HepG2 (cell line): Measurements from ENCODE around the gene KCTD5. TPM values are rescaled to one million over a fixed set of nuclear protein-coding genes. Genes with fewer than 3 reads are reported as not detected.

ENCODE experiments used
- ATAC-seq: fragments of 200-7000 bp; cut with Tn5 transposase; 3 replicates; pipeline ENCODE4 v1.9.1; 2020; ENCODE audit warnings: mild to moderate bottlenecking, moderate library complexity
- BruUV-seq: library from RNA; stranded (reverse); fragments of 400-500 nt; replicated peaks from 2 replicates; lab custom pipeline; 2021; lab: Mats Ljungman, UMichigan
- CTCF ChIA-PET: fragments of 300-600 bp; formaldehyde crosslinking; extraction: SDS; loops from one replicate; lab custom pipeline; 2021; ENCODE audit warnings: low total read pairs, inconsistent platforms, low intra/inter-chr PET ratio; lab: Yijun Ruan, JAX
- POLR2A ChIA-PET: fragments of 350-600 bp; sonication (Branson Sonifier 250); formaldehyde crosslinking; loops from one replicate; lab custom pipeline; 2020; ENCODE audit warnings: antibody characterized with exemption, inconsistent platforms; lab: Yijun Ruan, JAX
- DNase-seq: peaks from one replicate; pipeline ENCODE4 v3.0.0-alpha.2; 2015; ENCODE audit warnings: low spot score
- FAIRE-seq: peaks from 3 replicates; lab custom pipeline; 2011; peaks lifted over from hg19 to GRCh38; lab: Jason Lieb, UNC
- H2AFZ ChIP-seq: one replicate; pipeline ENCODE4 v1.6.1; 2011; ENCODE audit warnings: low read length, inconsistent platforms
- H3K27ac ChIP-seq: fragments of 300-600 bp; 3 replicates; pipeline ENCODE4 v1.8.0; 2011; ENCODE audit warnings: mixed run types, mild to moderate bottlenecking, mixed read lengths, low read length, inconsistent platforms; ENCODE audit not compliant: insufficient read depth; ENCODE audit errors: extremely low read length
- H3K27me3 ChIP-seq, 2 experiments: fragments of 200-600 bp in 1 of 2; 2 replicates in 1 of 2; 3 replicates in 1 of 2; pipeline versions ENCODE4 v1.6.0 to v1.8.0; 2011; ENCODE audit warnings: low read length in 2 of 2, mild to moderate bottlenecking in 2 of 2, moderate library complexity in 2 of 2, inconsistent platforms in 1 of 2; ENCODE audit not compliant: insufficient read depth in 2 of 2, control insufficient read depth in 1 of 2
- H3K36me3 ChIP-seq, 2 experiments: fragments of 200-600 bp in 1 of 2; replicated peaks in 1 of 2; 2 replicates in 1 of 2; 3 replicates in 1 of 2; pipeline versions ENCODE4 v1.5.1 to v1.8.0; 2011; ENCODE audit warnings: low read length in 2 of 2, inconsistent platforms in 1 of 2; ENCODE audit not compliant: insufficient read depth in 2 of 2, control insufficient read depth in 1 of 2
- H3K4me1 ChIP-seq: 2 replicates; pipeline ENCODE4 v1.5.1; 2012; ENCODE audit warnings: low read length, inconsistent platforms; ENCODE audit not compliant: insufficient read depth
- H3K4me2 ChIP-seq: 2 replicates; pipeline ENCODE4 v1.6.0; 2011; ENCODE audit warnings: low read depth, low read length, inconsistent platforms
- H3K4me3 ChIP-seq, 3 experiments: fragments of 200-600 bp in 1 of 3; sonication (generic), shearing (Covaris generic) in 1 of 3; replicated peaks in 1 of 3; 2 replicates each; pipeline ENCODE4 v1.5.1; 2011 to 2016; ENCODE audit warnings: low read length in 3 of 3, inconsistent platforms in 2 of 3, low read depth in 2 of 3, mild to moderate bottlenecking in 2 of 3, control low read depth in 1 of 3, mixed read lengths in 1 of 3; ENCODE audit not compliant: insufficient read depth in 1 of 3
- H3K79me2 ChIP-seq: one replicate; pipeline ENCODE4 v1.6.1; 2011; ENCODE audit warnings: low read length, inconsistent platforms; ENCODE audit not compliant: insufficient read depth
- H3K9ac ChIP-seq: 2 replicates; pipeline ENCODE4 v1.6.0; 2011; ENCODE audit warnings: mild to moderate bottlenecking, low read depth, low read length, inconsistent platforms; ENCODE audit not compliant: insufficient read depth
- H3K9me3 ChIP-seq: 2 replicates; pipeline ENCODE4 v1.5.1; 2012; ENCODE audit warnings: mild to moderate bottlenecking, low read length
- H4K20me1 ChIP-seq: 2 replicates; pipeline ENCODE4 v1.6.0; 2011; ENCODE audit warnings: inconsistent platforms, mild to moderate bottlenecking, low read length, moderate library complexity; ENCODE audit not compliant: insufficient read depth
- DRAP1 ChIP-seq: IDR thresholded peaks from 2 replicates; pipeline ENCODE4 v1.6.1; 2016; ENCODE audit warnings: missing genetic modification reagents, missing compliant biosample characterization
- ESRRA ChIP-seq: sonication (generic); formaldehyde crosslinking; IDR thresholded peaks from 2 replicates; pipeline ENCODE4 v1.5.1; 2020; ENCODE audit warnings: mild to moderate bottlenecking, low read depth, missing genetic modification reagents
- KAT8 ChIP-seq: IDR thresholded peaks from 2 replicates; pipeline ENCODE4 v1.6.1; 2016; ENCODE audit warnings: missing genetic modification reagents, missing compliant biosample characterization
- KLF15 ChIP-seq: sonication (generic); formaldehyde crosslinking; IDR thresholded peaks from 2 replicates; pipeline ENCODE4 v1.8.1; 2023; ENCODE audit warnings: borderline replicate concordance, mild to moderate bottlenecking, inconsistent platforms, missing genetic modification reagents, mixed read lengths
- MYNN ChIP-seq: sonication (generic); formaldehyde crosslinking; IDR thresholded peaks from 2 replicates; pipeline ENCODE4 v1.4.0; 2020; ENCODE audit warnings: mild to moderate bottlenecking, low read depth, missing genetic modification reagents
- REXO4 ChIP-seq: sonication (generic); formaldehyde crosslinking; IDR thresholded peaks from 2 replicates; pipeline ENCODE4 v1.8.0; 2022; ENCODE audit warnings: missing genetic modification reagents, mild to moderate bottlenecking, borderline replicate concordance
- RXRB ChIP-seq: IDR thresholded peaks from 2 replicates; pipeline ENCODE4 v1.6.1; 2016; ENCODE audit warnings: borderline replicate concordance, missing genetic modification reagents, missing compliant biosample characterization
- YY1 ChIP-seq: IDR thresholded peaks from 2 replicates; pipeline ENCODE4 v1.6.1; 2011; ENCODE audit warnings: low read length, low read depth, moderate library complexity, mild to moderate bottlenecking; ENCODE audit not compliant: insufficient read depth, insufficient replicate concordance
- ZNF205 ChIP-seq: IDR thresholded peaks from 2 replicates; pipeline ENCODE4 v1.6.1; 2018; ENCODE audit warnings: missing biosample characterization, missing genetic modification reagents
- ZNF251 ChIP-seq: sonication (generic); formaldehyde crosslinking; IDR thresholded peaks from 2 replicates; pipeline ENCODE4 v1.9.0; 2021; ENCODE audit warnings: mild to moderate bottlenecking, missing genetic modification reagents
- ZNF335 ChIP-seq: sonication (generic); formaldehyde crosslinking; IDR thresholded peaks from 2 replicates; pipeline ENCODE4 v1.4.0; 2020; ENCODE audit warnings: missing genetic modification reagents
- ZNF382 ChIP-seq: sonication (generic); formaldehyde crosslinking; IDR thresholded peaks from 2 replicates; pipeline ENCODE4 v1.5.0; 2020; ENCODE audit warnings: missing genetic modification reagents, mild to moderate bottlenecking, borderline replicate concordance
- ZNF446 ChIP-seq: sonication (generic); formaldehyde crosslinking; IDR thresholded peaks from 2 replicates; pipeline ENCODE4 v1.5.0; 2020; ENCODE audit warnings: mild to moderate bottlenecking, missing genetic modification reagents
- ZNF543 ChIP-seq: sonication (generic); formaldehyde crosslinking; IDR thresholded peaks from 2 replicates; pipeline ENCODE4 v1.4.0; 2020; ENCODE audit warnings: mild to moderate bottlenecking, missing genetic modification reagents
- ZNF619 ChIP-seq: sonication (generic); formaldehyde crosslinking; IDR thresholded peaks from 2 replicates; pipeline ENCODE4 v1.4.0; 2020; ENCODE audit warnings: mild to moderate bottlenecking, missing genetic modification reagents
- ZNF776 ChIP-seq: sonication (generic); formaldehyde crosslinking; IDR thresholded peaks from 2 replicates; pipeline ENCODE4 v1.4.0; 2020; ENCODE audit warnings: mild to moderate bottlenecking, missing genetic modification reagents
- WGBS: methylation state at CpG from one replicate; pipeline ENCODE4 v1.1.6; 2017; ENCODE audit warnings: low lambda C conversion rate; 5-methylcytosine and 5-hydroxymethylcytosine counted together
- in situ Hi-C: cut with HindIII; loops from 2 replicates; pipeline ENCODE4 v1.10.0; 2017; ENCODE audit warnings: low pct_unique_long_range_greater_than_20kb; ENCODE audit not compliant: extremely low pct_ligation_motif_present
- intact Hi-C: fragments of 100-400 bp; cut with micrococcal nuclease; formaldehyde crosslinking; loops from one replicate; pipeline ENCODE4 v1.10.0; 2022; ENCODE audit not compliant: unreplicated experiment
- polyA plus RNA-seq, 8 experiments: library from polyadenylated mRNA; depleted of rRNA in 3 of 8; stranded (reverse) in 7 of 8; unstranded in 1 of 8; fragments of >200 nt; fragmentation: Illumina TruSeq in 4 of 8; extraction: Trizol in 4 of 8; gene quantifications; 2 replicates each; pipeline versions ENCODE4 v1.2.1 to v1.2.3, GENCODE V29; 2011 to 2016; ENCODE audit warnings: low read depth in 4 of 8, missing spikeins in 1 of 8, mixed read lengths in 1 of 8; ENCODE audit not compliant: insufficient read depth in 1 of 8
- total RNA-seq, 5 experiments: library from RNA; depleted of rRNA; stranded (reverse); fragments of >200 nt; fragmentation: Illumina TruSeq; extraction: Trizol; gene quantifications; 2 replicates each; pipeline ENCODE4 v1.2.3, GENCODE V29; 2016; ENCODE audit warnings: low read depth in 1 of 5

The KCTD5 gene
- total and polyA plus RNA-seq, 2 of the 13 experiments (the other 11 are each of a cell fraction or from before 2014, with no cell fraction given): 25.4 to 29.8 TPM

- in situ Hi-C loops (no loop called here), intact Hi-C loops (no loop called here)
- Histone ChIP-seq H3K4me2 (no peak overlapping the region), H3K9ac (no peak overlapping the region), H4K20me1 (no peaks in the 10 kb centered on the region), H3K36me3 (no peaks in the 10 kb centered on the region), H3K9me3 (no peaks in the 10 kb centered on the region), H3K79me2 (no peaks in the 10 kb centered on the region), H3K4me3 (no peak overlapping the region), H3K27me3 (no peaks in the 10 kb centered on the region; a peak in 2 of 5 replicates), H3K27ac (no peak overlapping the region), H2AFZ (no peak overlapping the region), H3K4me1 (peaks cover 58% of the 10 kb centered on the region)
- DNase-seq: no peak
- no peak for FAIRE-seq
- TF ChIP-seq KLF15 (CRISPR knock-in tag): no peak
- TF ChIP-seq ZNF251 (CRISPR knock-in tag): no peak
- TF ChIP-seq ZNF382: no peak
- no peak for TF ChIP-seq ZNF205 (CRISPR knock-in tag)
- TF ChIP-seq ESRRA (CRISPR knock-in tag): no peak
- ChIA-PET POLR2A (no interaction called here), CTCF (no interaction called here)
- no TSS peak for BruUV-seq
- no peak for ATAC-seq
- 60% methylated on average over 10 of the region's 10 CpGs for WGBS
Observed at GRCh38 chr16:2734844-2735515, 52.7 kb downstream of the KCTD5 start.

GRCh38 chr16:2736476-2737237 lies 54.3 kb downstream of the KCTD5 start:
- CTCF ChIA-PET: no interaction called here
- H4K20me1 ChIP-seq: no peaks in the 10 kb centered on the region
- no peak for TF ChIP-seq ZNF543
- no peak for TF ChIP-seq ZNF446 (CRISPR knock-in tag)
- TF ChIP-seq REXO4: no peak
- no peak for TF ChIP-seq ZNF776 (CRISPR knock-in tag)
- TF ChIP-seq KAT8: no peak
- no peak for TF ChIP-seq YY1
- no peak for TF ChIP-seq ZNF619 (CRISPR knock-in tag)
- no peak for TF ChIP-seq RXRB (CRISPR knock-in tag)
- TF ChIP-seq DRAP1 (CRISPR knock-in tag): no peak
- no peak for TF ChIP-seq MYNN
- TF ChIP-seq ZNF335: no peak
- TF ChIP-seq, all 625 proteins: peak for 0
- no peak overlapping the region for H3K27ac ChIP-seq
- 70% methylated on average over 8 of the region's 11 CpGs for WGBS
- intact Hi-C loops: no loop called here
- no peak for DNase-seq
- H3K4me3 ChIP-seq: no peak overlapping the region
- no peak overlapping the region for H3K4me2 ChIP-seq
- ATAC-seq: no peak
- POLR2A ChIA-PET: interaction anchor here (4.4 kb wide), 1 partner anchor 16 kb away, joined by 43 read pairs; the partner anchor contains the start of gene SRRM2
- H3K36me3 ChIP-seq: no peaks in the 10 kb centered on the region
- in situ Hi-C loops: no loop called here
- FAIRE-seq: no peak
- no peaks in the 10 kb centered on the region; a peak in 2 of 5 replicates for H3K27me3 ChIP-seq
- peaks cover 49% of the 10 kb centered on the region for H3K4me1 ChIP-seq
- H2AFZ ChIP-seq: no peak overlapping the region
- H3K9me3 ChIP-seq: no peaks in the 10 kb centered on the region
- no TSS peak for BruUV-seq
- H3K9ac ChIP-seq: no peak overlapping the region
- H3K79me2 ChIP-seq: no peaks in the 10 kb centered on the region
